NCI-H1694 treated with DMSO at 0.1 percent for 48 hours (cell line): ENCODE measurements around the gene HMG20A.
"Not testable (repeated sequence)": the region's sequence is repeated elsewhere in the genome, so short reads cannot be mapped to it uniquely, and the experiment has no call there.

Experiments used
- DNase-seq: peaks from one replicate; lab custom pipeline; 2025; lab: John Stamatoyannopoulos, UW

HMG20A gene

DNA sequence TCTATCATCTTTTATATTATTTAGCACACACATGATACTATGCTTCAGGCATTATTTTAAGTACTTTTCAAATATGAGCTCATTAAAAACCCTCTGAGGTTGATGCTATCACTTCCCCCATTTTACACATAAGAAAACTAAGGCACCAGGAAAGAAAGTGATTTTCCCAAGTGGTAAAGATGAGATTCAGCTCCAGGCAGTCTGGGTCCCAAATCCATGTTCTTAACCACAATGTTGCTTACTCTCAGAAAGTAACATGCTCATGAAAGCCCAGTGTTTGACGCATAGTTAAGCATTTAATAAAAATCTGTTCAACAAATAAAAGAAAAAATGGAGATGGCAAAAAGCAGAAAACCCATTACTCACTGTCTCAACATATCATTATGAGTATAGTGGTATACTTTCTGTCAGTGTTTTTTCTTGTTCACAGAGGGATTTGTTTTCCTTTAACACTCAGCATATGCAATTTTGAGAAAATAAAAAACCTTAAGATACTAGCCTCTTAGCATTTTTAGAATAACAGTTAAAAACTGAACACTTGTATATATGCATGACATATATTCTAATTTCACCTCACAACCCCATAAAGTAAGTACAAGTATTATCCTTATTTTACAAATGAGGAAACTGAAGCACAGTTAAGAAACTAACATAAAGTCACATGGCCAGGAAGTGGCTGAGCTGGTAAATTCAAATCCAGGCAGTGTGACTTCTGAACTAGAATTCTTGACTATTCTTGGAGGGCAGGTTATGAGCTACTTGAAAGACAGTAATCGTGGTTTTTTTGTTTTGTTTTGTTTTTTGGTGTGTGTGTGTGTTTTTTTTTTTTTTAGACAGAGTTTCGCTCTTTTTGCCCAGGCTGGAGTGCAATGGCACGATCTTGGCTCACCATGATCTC is 11.2 kb upstream of the HMG20A start:
- DNase-seq = no peak

DNA sequence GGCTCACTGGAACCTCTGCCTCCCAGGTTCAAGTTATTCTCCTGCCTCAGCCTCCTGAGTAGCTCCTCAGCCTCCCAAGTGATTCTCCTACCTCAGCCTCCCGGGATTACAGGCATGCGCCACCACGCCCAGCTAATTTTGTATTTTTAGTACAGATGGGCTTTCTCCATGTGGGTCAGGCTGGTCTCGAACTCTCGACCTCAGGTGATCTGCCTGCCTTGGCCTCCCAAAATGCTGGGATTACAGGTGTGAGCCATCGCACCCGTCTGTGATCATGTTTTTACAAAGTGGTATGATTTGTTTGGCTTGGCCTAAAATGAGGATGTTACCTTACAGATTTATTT is 10.6 kb upstream of the HMG20A start:
- DNase-seq = not testable (repeated sequence)

DNA sequence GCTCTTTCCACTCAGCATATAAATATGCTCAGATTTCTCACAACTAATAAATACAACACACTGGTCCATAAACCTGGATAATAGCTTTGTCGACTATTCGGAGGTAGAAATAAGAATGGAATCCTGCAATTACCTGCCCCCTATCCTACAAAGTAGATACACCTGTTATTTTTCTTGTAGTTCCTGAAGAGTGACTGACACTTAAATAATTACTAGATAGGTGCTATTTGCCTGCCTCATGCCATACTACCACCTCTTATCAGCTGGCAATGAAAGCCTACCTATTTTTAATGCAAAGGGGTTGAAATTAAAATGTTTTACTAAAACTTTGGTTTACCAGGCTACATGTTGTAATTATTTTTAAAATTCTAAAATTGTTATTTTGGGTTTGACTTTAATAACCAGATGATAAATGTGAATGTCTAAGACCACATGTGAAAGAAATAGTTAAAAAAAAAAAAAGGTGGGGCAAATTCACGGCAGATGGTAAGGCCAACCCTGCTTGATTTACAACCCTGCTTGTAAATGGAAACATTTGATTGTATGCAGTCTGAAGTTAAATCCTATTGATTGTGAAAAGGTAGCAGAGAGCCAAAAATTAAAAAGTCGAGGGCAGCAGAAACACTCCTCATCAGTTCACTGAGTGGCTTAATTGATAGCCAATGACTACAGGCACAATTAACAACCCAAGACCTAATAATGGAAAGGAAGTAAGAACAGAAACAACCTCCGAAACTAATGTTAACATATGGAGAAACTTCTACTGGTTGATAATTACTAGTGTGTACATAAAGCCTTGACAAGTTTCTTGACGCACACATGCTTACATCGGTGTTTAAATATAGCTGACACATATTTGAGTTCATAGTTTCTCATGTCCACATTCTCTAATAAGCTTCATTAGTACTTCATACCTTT is 9.7 kb upstream of the HMG20A start:
- DNase-seq = peak; percentile 17

DNA sequence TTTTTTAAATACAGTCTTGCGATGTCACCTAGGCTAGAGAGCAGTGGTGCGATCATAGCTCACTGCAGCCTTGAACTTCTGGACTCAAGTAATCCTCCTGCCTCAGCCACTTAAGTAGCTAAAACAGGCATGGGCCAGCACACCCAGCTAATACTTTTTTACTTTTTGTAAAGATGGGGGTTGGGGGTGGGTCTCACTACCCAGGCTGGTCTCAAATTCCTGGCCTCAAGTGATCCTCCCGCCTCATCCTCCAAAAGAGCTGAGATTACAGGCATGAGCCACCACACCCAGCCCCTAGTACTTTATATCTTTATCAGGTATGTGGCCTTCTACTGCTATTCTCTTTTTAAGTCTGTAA is 9.1 kb upstream of the HMG20A start:
- no peak for DNase-seq

DNA sequence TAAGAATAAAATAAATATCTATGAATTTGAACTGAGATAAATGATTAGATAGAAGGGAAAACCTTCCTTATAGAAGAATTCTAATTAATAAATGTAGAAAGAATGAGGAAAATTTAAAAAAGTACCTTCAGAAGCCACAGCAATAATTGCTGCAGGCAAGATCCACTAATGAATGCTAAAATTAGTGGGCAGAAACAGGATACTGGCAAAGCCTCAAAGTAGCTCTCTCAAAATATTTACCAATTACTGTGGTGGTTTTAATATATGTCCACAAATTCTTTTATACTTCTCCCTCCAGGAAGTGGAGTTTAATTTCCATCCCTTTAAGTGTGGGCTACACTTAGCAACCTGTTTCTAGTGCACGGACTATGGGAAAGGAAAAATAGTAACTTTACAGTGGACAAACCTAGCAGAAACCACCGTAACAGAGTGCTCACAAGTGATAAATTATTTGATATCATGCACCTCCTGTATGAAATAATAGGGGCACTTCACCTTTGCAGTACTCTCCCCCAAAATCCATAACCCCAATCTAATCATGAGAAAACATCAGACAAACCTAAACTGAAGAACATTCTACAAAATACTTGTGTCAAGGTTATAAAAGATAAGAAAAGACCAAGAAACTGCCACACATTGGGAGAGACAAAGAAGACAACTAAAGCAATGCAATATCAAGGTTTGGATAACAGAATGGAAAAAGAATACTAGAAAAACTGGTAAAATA is 7.6 kb upstream of the HMG20A start:
- no peak for DNase-seq

DNA sequence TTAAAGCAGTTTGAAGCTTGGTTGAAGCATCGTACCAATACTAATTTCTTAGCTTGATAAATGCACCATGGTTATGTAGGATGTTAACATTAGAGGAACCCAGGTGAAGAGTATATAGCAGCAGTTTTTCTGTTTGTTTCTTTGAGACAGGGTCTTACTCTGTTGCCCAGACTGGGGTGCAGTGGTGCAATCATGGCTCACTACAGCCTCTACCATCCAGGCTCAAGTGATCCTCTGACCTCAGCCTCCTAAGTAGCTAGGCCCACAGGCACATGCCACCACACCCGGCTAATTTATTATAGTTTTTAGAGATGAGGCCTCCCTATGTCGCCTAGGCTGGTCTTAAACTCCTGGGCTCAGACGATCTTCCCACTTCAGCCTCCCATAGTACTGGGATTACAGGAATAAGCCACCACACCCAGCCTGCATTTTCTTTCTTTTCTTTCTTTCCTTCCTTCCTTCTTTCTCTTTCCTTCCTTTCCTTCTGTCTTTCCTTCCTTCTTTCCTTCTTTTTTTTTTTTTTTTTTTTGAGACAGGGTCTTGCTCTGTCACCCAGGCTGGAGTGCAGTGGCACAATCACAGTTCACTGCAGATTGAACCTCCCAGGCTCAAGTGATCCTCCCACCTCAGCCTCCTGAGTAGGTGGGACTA is 6.9 kb upstream of the HMG20A start:
- no peak for DNase-seq

DNA sequence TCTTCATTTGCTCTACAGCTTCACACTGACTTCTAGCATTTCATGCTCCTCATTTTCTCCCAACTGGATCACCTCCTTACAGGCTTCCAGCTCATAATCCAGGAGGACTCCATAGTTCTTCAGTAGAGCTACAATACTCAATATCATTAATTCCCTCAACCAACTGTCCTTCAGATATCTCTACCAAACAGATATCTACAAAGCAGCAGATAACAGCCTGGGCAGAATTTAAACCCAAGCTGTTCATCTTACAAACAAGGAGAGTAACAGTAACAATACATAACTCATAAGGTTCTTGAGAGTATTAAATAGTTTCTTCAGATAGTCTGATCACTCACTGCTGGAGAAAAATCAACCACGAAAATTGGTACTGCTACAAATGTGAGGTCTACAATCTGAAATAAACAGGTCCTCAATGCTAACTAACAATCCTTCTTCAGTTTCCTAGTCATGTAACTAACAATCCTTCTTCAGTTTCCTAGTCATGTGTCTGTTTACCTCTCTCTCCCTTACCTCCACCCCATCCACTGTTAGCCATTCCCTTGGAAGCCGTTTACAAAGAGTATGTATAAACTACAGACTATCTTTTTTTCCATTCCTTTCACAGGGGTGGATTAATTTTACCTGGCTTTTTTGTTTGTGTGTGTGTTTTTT is 5.8 kb upstream of the HMG20A start:
- no peak for DNase-seq

DNA sequence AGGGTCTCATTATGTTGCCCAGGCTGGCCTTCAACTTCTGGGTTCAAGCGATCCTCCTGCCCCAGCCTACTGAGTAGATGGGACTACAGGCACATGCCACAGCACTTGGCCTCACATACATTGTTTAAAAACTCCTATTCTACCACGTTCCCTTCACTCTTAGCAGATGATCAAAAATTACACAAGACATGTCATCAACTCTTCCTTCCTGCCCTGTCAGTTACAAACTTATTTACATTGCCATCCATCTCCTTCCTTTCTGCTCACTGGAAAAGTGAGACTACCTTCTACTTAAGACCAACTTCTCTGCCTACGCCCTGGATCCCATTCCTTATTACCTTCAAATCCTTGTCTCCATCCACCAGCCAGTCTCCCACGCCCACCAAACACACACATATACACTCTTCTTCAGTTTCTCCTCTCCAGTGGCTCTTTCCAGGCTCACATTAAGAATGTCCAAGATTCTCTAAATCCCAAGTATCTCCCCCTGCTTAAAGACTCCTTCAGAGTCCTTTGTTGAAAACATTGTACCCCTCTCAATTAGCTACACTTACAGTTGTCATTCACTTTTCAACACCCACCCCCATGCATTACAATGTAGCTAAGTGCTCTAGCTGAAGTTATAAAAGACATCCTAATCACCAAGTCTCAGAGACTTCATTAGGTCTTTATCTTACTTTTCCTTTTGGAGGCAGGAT is 5.1 kb upstream of the HMG20A start:
- DNase-seq = no peak

DNA sequence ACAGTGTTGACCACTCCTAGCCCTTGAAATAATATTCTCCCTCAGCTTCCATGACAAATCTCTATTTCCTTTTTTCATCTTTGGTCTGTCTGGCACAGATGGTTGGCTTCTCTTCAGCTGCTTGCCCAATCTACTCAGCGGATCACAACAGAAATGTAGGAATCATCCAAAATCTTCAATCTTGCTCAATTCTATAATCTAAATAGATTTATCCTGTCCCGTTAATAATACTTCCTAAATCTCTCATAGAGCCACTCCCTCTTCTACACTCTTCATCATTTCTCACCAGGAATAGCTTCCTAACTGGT is 4.6 kb upstream of the HMG20A start:
- DNase-seq = no peak

DNA sequence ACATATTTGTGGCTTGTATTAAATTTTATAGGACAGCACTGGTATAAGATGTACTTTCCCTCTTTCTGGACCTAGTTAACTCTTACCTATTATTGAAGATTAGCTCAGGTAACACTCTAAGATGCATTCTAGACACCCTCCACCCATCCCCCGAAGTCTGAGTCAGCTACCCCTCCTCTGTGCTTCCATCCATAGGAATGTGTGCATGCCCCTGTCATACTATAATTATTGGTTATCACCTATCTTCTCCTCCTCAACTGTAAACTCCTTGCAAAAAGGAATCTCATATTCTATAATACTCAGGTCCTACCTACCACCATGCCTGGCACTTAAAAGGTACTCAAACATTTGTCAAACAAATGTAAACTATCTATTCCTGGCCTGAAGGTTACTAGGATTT is 3.7 kb upstream of the HMG20A start:
- DNase-seq = no peak

DNA sequence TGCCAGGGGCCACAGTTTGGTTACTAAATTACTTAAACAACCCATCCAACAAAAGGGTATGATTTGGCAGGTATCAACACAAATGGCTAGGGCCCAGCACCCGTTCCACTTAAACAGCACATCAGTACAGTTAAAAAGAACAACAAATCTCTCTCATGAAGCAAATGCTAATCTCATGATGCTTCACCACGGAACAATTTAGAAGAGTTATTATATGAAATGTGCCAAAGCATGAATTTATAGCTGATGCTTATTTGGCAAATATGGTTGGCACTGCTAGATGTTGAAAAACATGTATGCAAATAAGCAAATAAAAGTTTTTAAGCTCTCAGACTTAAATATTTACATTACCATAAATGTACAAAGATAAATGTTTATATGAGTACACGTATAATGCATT is 3.1 kb upstream of the HMG20A start:
- no peak for DNase-seq

DNA sequence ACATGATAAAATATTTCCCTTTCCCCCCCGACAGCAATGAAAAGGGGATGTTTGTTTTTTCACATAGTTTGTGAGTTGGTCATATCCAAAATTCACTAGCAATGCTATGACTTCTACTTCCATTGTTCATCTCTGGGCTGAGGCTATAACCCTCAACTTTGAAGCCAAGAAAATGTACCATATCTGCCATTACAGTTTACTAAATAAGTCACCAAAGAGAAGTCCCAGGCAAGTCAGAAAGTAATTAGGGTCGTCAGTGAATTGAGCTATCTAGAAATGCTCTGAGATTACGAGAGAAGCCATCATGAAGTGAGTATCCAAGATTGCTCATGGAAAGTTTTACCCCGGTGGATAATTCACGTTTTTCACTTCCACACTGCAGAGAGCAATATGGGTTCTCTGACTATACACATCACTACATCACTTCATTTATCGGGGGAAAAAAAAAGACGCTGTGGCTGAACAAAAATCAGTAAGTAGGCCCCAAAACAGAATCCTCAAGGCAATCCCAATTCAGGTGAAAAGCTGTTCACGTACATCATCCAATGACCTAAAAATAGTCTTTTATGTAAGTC is 2.2 kb upstream of the HMG20A start:
- no peak for DNase-seq

DNA sequence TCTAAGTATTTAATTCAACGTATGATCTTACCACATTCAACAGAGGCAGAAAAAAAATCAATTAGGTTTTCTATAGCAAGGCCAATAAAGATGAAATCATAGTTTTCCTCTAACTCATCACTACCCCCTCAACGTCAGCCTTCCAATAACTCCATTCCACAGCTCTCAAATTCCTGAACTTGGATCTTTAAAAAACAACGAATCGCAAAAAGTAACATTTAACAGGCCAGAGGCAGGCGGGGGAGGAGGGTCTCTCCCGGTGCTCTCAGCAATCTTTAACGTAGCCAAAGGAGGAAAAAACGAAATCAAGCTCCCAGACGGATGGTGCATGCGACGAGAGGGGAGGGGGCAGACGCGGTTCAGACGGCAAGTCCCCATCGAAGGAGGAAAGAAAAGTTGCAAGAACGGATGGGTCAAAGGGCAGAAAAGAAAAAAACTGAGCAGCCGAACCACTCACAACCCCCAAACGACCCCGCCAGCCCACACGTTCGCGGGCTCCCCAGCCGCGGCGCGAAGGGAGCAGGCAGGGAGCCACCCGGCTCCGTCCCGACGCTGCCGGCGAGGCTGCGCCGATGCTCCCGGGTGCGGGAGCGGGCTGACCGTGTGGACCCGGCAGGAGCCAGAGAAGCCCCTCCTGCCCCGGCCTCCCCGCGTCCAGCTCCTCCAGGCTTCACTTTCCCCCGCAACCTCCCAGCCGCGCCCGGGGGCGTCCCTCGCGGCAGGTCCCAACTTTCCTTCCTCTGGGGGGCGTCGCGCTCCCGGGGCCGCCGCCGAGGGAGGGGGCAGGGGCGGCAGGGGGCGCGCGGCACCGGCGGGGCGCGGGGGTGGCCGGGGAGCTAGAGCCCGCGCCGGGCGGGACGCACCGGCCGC is 1.5 kb upstream of the HMG20A start:
- peak; percentile 1 for DNase-seq

DNA sequence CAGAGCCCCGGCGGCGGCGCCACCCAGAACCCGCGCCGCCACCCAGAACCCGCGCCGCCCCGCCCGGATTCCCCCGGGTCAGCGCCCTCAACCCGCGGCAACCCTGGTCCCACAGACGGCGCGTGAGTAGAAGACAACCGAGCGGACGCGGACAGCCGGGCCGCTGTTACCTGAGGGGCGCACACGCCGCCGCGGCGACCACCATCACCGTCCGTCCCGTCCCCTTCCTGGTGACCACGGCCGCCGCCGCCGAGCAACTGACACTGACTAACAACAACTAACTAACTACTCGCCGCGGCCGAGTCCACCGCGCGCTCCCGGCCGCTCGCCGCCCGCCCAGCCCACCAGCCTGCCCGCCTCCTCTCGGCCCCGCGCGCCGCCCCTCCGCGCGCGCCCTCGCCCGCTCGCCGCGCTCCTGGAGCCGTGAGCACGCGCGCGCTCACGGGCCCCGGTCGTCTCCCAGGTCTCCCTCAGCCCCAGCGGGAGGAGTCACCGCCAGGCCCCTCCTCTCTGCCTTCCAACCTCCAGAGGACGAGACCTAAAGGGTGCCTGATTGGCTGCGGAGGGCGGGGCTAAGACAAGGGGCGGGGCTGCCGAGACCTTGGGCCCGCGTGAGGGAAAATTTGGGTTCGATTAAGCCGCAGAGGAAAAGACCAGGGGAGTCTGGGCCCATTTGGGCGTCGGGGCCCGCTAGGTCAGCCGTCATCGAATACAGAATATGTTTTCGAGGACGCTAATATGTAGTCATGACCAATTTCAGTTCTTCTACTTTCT is 665 bp upstream of the HMG20A start, which contains the start of gene PEAK1:
PEAK1 (minus strand) TSS at position 269 of the 774 bp plus-strand sequence. CDS start 238,178 bp downstream, outside the sequence.
- DNase-seq = peak; percentile 86

DNA sequence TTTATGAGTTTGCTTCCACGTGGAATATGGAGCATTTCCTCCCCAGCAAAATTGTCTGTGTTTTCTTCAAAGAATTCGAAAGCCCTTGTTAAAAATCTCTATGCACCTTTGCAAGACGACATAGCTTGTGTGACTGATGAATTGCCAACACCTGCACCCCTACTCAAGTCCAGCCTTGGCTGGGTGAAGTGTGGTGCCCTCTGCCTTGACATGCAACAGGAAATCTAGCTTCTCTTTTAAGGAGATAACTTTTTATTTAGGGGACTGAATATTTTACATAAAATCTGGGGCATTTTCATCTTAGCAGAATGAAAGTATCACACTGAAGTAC is 647 bp downstream of the HMG20A start:
- no peak for DNase-seq

DNA sequence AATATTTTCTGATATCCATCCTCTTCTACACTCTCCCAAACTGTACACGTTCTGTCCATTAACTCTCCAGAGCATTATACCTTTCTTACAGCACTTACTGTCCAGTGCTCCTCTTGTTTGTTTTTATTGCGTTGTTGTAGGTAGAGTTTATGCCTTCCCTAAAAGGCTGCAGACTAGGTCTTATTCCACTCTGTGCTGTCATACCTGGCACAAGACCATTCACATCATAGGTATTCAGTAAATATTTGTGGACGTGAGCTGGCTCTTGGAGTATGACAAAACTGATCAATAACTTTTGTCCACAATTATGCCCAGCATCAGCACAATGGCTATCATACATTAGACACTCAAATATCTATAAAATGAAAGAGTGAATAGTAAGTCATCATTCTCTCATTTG is 4.4 kb downstream of the HMG20A start:
- no peak for DNase-seq

DNA sequence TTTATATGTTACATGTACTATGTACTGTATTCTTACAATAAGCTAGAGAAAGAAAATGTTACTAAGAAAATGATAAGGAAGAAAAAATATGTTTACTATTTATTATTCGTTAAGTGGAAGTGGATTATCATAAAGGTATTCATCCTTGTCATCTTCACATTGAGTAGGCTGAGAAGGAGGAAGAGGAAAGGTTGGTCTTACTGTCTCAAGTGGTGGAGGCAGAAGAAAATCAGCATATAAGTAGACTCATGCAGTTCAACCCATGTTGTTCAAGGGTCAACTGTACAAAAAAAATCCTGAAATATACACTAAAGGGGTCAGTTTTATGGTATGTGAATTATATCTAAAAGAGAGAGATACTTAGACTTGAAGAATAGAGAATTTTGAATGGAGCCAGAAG is 5.7 kb downstream of the HMG20A start:
- DNase-seq = no peak

DNA sequence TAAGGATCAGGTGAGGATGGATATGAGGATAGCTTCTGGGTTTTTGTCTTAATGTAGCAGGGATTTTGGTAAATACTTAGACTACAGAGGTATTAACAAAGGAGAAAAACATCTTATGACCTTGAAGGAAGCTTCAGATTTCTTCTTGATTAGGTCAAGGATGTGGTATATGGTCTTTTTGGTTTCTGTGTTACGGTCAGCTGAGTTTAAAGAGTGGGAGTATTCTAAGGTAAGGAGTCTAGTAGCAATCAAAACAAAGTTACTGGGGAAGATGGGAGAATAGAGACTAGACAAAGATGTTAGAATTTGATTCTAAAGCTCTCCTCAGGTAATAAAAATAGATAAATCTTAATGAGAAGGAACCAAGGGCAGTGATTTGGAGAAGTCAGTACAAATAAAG is 6.2 kb downstream of the HMG20A start:
- DNase-seq = no peak

DNA sequence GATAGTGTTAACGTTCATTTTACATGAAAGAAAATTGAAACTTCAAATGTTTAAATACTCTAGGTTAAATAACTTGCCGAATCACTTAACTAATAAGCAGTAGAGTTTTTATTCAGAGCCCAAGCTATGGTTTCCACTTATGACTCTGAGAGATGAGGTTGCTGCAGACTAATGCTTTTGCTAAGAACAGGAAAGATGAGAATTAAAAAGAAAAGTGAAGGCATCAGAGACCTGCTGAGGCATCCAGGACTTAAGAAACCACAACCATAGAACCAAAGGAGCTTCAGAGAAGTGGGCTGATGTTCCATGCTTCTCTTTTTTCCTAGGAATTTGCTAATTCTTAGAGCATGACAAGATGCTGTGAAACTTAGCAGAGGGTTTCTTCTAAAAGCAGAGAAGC is 9.5 kb downstream of the HMG20A start:
- no peak for DNase-seq
